ENCODE results near the gene SERINC5.

The SERINC5 gene

DNA sequence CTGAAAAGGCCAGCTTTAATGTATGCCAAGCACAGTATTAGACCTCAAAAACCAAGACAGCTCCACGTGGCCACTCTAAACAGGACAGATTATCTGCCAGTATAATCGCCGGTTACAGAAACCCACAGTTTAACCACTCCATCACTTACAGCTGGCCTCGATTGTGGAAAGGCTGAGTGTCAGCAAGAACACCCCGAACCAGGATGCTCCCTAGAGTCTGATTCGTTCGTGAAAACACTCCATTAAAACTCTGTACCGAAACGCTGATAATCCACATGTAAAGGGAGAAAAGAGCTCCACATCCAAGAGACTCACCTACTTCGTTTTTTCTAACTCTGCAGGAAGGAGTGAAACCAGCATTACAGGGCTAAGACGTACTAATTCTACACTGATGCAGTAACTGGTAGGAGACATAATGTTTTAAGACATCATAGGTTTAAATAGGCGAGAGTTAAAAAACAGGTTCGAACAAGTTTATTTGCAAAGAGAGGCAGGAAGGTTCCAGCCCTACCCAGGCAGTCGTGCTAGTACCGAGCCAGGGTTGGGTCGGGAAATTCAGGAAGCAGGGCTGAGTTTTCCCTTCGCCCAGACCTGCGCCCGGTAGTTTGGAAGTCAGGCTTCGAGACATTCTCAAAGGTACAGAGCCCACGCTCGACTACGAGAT lies 949 bp downstream of the SERINC5 start:
- no peak for DNase-seq (ENCODE audit: low read depth in 3 of 3)

DNA sequence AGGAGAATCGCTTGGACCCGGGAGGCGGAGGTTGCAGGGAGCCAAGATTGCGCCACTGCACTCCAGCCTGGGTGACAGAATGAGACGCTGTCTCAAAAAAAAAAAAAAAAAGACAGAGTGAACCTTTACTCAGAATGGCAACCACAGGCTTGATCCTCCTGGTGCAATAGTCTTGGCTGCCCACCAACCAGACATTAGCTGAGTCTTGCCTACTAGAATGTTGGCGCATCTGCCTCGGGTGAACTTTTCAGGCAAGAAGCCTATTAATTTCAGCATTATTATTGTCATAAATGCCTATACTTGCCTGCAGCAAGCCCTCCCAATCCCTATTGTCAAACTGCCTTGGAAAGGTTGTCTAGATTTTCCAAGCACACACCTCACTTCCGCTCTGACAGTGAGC lies 4.2 kb downstream of the SERINC5 start:
- no peak for DNase-seq (ENCODE audit: low read depth in 3 of 3)

DNA sequence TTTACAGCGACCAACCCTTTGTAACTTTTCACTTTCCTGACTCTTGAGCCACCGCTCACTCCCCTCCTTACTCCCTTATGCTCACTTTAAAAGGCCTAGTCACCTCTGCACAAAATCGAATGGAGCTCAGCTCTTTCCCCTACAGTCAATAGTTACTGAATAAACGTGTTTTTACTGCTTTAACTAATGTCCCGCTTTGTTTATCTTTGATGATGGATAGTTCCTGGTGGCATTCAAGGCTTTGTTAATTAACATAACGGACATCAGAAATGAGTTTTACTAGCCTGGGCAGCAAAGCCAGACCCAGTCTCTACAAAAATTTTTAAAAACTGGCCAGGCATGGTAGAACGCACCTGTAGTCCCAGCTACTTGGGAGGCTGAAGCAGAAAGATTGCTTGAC lies 5.0 kb downstream of the SERINC5 start:
- no peak for DNase-seq (ENCODE audit: low read depth in 3 of 3)

DNA sequence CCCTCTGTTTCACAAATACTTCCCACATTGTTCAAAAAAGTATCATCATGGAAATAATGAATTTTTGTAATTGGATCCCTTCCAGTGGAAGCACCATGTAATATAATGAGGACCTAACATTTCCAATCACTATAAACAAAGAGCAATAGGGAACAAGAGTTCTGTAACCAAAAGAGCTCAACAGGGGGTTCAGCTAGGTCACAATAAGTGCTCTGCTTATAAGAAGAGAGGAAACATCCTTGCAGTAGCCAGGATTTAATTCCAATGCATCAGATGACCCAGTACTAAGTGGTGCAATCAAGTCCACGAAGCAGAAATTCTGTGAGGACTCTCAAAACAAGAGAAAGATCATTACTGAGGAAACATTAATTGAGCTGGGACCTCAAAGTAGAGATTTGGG lies 5.9 kb downstream of the SERINC5 start:
- no peak for DNase-seq (ENCODE audit: low read depth in 3 of 3)

- DNase-seq (ENCODE audit: low read depth in 3 of 3): no peak
These were observed 7.5 kb downstream of the SERINC5 start for GRCh38 chr5:80248378-80248777.

- DNase-seq (ENCODE audit: low read depth in 3 of 3): peak in 2 of 3 experiments; percentile 31 to 42
These were observed 8.7 kb downstream of the SERINC5 start for GRCh38 chr5:80246995-80247729.

DNA sequence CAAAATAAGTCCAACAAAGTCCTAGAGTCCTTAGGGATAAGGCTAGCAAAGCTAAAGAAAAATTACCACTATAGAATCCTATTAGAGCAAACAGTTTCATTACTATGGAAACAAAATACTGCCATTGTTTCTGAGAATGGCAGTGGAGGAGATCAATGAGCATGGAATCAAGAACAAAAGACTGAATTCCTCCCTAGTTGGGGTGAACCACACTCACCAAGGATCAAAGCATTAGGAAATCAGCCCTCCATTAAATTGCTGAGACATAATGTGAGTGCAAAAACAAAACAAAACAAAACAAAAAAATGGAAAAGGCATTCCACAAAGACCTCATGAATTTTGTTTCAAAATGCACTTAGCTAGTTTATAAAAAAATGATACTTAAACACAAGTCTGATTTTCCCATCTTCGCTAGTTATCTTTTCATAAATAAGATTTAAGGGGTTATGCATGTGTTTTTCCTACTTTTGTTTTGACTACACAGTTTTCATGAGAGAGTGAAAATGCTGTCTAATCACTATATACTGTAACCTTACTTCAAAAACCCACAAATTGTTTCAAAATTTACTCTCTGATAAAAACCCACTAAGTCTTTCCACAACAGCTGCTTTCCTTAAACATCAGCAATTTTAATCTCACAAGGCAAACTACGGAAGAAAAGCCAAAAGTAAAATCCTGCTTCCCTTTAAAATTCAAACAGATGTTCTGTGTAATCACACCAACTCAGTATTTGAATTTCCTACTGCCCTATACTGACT lies 9.7 kb downstream of the SERINC5 start:
- no peak for DNase-seq (ENCODE audit: low read depth in 3 of 3)

- no peak for DNase-seq (ENCODE audit: low read depth in 3 of 3)
These were observed 12.3 kb downstream of the SERINC5 start for GRCh38 chr5:80243567-80243966.

DNA sequence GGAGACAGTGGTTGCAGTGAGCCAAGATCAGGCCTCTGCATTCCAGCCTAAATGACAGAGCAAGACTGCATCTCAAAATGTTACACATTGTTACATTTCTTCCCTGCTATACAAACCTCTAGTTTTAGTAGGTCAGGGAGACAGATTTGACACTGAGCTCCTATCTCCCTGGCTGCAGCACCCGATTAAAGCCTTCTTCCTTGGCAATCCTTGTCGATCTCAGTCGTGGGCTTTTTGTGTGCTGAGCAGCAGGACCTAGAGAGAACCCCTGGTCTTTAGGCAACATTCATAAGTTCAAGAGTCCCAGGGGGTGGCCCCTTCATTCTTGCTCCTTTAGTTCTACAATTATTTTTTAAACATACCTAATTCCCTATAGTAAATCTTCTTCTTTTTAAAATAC lies 13.0 kb downstream of the SERINC5 start:
- no peak for DNase-seq (ENCODE audit: low read depth in 3 of 3)

GRCh38 chr5:80240368-80240986 lies 15.4 kb downstream of the SERINC5 start:
- no peak for DNase-seq (ENCODE audit: low read depth in 3 of 3)

DNA sequence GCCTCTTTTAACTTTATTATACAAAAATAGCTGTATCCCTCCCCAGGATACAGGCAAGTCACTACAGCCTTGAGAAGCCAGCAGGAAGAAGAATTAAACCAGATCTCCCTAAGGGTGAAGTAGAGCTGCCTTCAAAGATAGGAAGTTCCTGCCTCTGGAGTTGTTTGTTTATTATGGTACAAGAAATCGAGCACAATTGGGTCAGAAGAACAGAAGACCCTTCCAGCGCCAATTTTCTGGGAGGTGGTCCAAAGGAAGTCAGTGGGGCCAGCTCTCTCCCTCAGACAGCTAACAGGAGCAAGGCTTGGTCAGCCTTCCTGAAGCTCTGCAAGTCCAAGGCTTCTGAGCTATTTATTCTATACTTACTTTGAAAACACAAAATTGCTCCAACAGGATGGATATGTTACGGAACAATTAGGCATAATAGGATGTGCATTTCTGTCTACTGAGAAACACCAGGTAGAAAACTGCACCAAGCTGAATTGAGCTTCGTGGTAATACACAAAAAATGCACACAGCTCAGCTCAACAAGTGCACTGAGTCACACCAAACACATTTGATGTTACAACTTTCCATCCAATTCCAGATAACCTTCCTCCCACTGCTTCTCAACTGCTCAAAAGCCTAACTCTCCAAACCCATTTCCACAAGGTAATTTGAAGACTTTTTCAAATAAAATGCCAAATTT lies 16.0 kb downstream of the SERINC5 start:
- DNase-seq (ENCODE audit: low read depth in 3 of 3): no peak

DNA sequence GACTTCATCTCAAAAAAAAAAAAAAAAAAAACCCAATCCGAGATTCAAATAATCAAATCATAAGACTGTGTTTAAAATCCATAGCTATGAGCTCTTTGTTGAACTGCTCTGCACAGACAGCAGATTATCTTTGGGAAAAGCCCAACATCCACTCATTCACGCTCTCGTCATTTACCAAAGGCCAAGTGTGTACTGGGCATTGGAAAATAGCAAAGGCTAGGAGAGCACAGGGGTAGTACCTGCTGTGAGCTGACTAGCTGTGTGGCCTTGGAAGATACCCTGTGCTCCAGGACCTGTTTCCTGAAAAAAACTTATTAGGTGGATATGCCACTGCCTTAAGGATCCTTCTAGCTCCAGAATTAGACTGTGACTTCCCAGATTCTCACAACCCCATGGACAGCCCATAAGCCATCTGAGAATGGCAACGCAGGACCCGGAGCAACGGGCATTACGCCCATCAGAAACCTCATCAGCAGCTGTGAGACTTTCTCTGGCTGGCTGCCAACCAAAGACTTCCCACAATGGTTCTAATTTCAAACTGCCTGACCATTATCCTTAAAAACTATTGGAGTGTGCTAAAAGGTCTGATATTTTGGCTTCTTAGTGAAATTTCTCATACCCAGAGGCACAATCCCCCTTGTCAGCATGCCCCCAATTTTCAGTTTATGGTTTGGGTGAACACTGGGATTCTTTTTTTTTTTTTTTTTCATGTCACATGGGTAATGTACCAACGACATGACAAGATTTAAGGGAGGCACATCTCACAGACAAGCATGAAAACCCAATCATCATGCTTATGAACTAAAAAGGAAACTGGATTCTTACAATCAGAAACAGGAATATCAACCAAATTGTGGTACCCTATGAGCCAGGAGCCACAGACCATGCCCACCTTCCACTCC lies 16.8 kb downstream of the SERINC5 start:
- no peak for DNase-seq (ENCODE audit: low read depth in 3 of 3)

- DNase-seq (ENCODE audit: low read depth in 3 of 3): no peak
These were observed 17.8 kb downstream of the SERINC5 start for GRCh38 chr5:80238097-80238496.

- DNase-seq (ENCODE audit: low read depth in 3 of 3): no peak
These were observed 18.6 kb downstream of the SERINC5 start for GRCh38 chr5:80237243-80237642.

DNA sequence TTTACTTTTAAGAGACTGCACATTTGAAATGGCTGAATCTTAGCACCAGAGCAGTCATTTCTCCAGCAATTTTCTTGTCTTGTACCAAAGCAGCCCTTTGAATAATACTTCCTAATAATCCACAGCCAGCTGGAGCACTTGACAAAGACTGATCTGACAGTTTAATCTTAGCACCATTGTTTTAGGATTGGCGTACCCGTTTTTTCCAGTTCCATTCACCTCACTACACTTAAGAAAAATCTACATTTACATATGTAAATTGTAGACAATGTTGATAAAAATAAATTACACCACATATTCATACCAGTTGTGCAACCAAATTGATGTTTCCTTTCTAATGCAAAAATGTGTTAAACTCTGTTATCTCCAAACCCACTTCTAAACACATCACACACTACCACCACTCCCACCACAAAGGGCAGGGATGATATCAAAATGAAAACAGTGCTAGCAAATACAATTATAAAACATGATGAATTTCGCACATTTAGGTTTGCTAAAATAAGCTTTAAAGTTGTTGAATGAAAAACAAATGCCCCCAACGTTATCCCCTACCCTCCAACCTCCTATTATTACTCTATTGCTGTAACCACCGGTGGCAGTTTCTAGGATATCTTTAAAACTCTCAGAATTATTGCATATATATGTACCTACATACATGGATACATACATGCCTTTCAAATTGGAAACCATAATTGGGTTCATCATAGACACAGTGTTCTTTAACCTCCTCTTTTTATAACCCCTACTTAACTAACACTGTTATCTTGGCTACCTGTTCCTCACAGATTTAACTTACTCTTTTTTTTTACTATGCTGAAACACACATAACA lies 21.5 kb downstream of the SERINC5 start:
- DNase-seq (ENCODE audit: low read depth in 3 of 3): no peak

- DNase-seq (ENCODE audit: low read depth in 3 of 3): no peak
These were observed 24.2 kb downstream of the SERINC5 start for GRCh38 chr5:80231693-80232092.

- no peak for DNase-seq (ENCODE audit: low read depth in 3 of 3)
These were observed 24.6 kb downstream of the SERINC5 start for GRCh38 chr5:80231243-80231642.

DNA sequence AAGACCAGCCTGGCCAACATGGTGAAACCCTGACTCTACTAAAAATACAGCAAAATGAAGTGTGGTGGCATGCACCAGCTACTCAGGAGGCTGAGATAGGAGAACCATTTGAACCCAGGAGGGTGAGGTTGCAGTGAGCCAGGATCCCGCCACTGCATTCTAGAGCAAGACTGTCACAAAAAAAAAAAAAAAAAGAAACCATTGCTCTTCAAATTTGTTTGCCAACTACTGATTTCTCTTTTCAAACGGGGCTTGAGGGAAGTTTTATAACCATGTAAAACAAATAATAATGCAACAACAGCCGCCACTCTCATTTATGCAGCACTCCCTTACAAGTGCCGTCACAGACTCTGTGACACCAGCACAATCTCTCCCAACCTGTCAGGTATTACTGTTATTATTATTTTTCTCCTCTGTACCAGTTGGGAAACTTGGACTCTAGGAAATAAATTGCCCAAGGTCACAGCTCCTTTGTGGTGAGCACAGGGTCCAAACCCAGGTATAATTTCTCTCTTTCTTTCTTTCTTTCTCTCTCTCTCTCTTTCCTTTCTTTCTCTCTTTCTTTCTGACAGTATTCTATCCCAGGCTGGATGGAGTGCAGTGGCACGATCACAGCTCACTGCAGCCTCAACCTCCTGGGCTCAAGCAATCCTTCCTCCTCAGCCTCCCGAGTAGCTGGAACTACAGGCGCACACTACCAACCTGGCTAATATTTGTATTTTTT lies 25.4 kb downstream of the SERINC5 start:
- DNase-seq (ENCODE audit: low read depth in 3 of 3): no peak

GRCh38 chr5:80229902-80230255 lies 26.0 kb downstream of the SERINC5 start:
- no peak for DNase-seq (ENCODE audit: low read depth in 3 of 3)
